ENCODE data around the gene GLI3.

GRCh38 chr7:42083284-42083683 is 153.7 kb downstream of the GLI3 start:
- TF ChIP-seq POLR2A (IDR thresholded peaks at IDR 0.05; ENCODE audit: low read depth, low read length) (no peak), POLR2AphosphoS5 (IDR thresholded peaks at IDR 0.05; ENCODE audit: low read depth, low read length) (no peak), TAF1 (IDR thresholded peaks at IDR 0.05; ENCODE audit: borderline replicate concordance, low read depth, low read length) (no peak)

Measured in GM12892 (cell line).